GM20000 (cell line): Measurements from ENCODE around the gene PTH1R.

Source experiments
- DNase-seq: peaks from one replicate; pipeline ENCODE4 v3.0.0; 2012; ENCODE audit warnings: low spot score
- TF ChIP-seq, protein P1 (sequence below): IDR thresholded peaks from 2 replicates; pipeline ENCODE4 v1.5.1; 2012; ENCODE audit warnings: mild to moderate bottlenecking, control low read depth; ENCODE audit errors: extremely low read depth, missing control alignments

The PTH1R gene

DNA sequence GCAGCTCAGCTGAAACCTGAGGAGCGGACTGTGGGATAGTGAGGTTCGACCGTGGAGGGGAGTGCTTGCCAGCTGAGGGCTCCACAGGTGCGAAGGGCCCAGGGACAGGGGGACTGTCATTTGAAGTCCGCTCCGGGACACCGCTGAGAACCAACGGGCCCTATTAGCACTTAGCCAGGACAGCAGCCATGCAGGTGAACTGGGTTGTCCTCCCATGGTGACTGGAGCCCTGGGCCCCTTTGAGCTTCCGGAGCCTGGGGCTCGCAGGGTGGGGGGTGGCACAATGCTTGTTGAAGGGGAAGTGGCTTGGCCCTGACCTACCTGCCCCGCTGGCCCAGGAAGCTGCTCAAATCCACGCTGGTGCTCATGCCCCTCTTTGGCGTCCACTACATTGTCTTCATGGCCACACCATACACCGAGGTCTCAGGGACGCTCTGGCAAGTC, 24.7 kb downstream of the PTH1R start:
- no peak for DNase-seq
- TF ChIP-seq, protein P1, sequence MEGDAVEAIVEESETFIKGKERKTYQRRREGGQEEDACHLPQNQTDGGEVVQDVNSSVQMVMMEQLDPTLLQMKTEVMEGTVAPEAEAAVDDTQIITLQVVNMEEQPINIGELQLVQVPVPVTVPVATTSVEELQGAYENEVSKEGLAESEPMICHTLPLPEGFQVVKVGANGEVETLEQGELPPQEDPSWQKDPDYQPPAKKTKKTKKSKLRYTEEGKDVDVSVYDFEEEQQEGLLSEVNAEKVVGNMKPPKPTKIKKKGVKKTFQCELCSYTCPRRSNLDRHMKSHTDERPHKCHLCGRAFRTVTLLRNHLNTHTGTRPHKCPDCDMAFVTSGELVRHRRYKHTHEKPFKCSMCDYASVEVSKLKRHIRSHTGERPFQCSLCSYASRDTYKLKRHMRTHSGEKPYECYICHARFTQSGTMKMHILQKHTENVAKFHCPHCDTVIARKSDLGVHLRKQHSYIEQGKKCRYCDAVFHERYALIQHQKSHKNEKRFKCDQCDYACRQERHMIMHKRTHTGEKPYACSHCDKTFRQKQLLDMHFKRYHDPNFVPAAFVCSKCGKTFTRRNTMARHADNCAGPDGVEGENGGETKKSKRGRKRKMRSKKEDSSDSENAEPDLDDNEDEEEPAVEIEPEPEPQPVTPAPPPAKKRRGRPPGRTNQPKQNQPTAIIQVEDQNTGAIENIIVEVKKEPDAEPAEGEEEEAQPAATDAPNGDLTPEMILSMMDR: no peak

DNA sequence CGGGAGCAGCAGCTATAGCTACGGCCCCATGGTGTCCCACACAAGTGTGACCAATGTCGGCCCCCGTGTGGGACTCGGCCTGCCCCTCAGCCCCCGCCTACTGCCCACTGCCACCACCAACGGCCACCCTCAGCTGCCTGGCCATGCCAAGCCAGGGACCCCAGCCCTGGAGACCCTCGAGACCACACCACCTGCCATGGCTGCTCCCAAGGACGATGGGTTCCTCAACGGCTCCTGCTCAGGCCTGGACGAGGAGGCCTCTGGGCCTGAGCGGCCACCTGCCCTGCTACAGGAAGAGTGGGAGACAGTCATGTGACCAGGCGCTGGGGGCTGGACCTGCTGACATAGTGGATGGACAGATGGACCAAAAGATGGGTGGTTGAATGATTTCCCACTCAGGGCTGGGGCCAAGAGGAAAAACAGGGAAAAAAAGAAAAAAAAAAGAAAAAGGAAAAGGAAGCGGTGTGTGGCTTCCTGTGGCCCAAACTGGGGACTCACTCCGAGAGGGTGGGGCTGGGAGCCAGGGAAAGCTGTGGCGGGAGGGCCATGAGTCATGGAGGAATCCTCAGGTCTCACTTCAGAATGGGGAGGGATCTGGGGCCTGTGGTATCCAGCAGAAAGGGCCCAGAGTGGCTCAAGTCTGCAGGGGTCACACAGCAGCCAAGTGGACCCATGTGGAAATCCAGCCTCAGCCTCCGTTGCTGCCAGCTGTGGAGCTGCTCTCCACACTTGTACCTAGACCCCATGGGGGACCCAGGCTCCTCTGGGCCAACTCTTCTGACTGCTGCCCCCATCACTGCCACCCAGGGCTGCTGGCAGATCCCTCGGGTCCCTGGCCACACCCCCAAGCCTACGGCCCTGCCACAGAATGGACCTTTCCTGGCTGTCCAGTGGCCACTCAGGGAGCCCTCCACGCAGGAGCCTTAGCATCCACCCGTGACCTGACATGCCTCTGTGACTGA, 26.1 kb downstream of the PTH1R start:
- DNase-seq: no peak
- TF ChIP-seq, protein P1: no peak

GRCh38 chr3:46904303-46905212, 27.0 kb downstream of the PTH1R start:
- no peak for DNase-seq
- TF ChIP-seq, protein P1: no peak

- no peak for DNase-seq
- TF ChIP-seq, protein P1: no peak
These were observed 27.7 kb downstream of the PTH1R start for GRCh38 chr3:46905213-46905560.

- TF ChIP-seq, protein P1: no peak
- no peak for DNase-seq
These were observed 28.3 kb downstream of the PTH1R start for GRCh38 chr3:46905661-46906451.

DNA sequence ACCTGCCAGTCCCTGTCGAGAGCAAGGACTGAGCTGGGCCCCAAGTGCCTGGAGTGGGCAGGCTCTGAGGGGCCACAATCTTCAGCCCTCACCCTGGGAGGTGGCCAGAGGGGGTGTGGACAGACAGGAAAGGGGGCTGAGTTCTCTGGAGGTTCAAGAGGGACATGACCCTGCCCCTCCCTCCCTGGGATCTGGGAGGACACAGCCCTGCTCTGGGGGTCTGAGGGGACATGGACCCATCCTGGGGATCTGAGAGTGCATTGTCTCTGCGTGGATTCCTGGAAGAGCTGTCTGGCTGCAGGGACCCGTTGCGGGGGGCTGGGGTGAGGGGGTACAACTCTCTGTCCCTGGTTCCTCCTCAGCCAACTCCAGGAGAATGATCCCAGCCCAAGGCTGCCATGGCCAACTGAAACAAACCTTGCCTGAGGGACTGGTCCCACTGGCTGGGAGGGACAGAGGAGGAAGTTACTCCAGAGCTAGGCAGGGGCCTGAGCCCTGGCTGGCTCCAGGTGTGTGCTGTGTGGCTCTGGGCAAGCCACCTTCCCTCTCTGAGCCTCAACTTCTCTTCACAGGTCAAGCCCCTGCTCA, 29.0 kb downstream of the PTH1R start:
- TF ChIP-seq, protein P1: no peak
- no peak for DNase-seq
